Diencephalon (tissue), 1 donor: ENCODE data around the gene JCAD. TPM values are rescaled to one million over a fixed set of nuclear protein-coding genes. Genes with fewer than 3 reads are reported as not detected.

Experiments used
- total RNA-seq: library from RNA; depleted of rRNA; stranded (reverse); fragments of >200 nt; gene quantifications from one replicate; pipeline ENCODE4 v1.2.3, GENCODE V29; 2014

Gene JCAD, protein sequence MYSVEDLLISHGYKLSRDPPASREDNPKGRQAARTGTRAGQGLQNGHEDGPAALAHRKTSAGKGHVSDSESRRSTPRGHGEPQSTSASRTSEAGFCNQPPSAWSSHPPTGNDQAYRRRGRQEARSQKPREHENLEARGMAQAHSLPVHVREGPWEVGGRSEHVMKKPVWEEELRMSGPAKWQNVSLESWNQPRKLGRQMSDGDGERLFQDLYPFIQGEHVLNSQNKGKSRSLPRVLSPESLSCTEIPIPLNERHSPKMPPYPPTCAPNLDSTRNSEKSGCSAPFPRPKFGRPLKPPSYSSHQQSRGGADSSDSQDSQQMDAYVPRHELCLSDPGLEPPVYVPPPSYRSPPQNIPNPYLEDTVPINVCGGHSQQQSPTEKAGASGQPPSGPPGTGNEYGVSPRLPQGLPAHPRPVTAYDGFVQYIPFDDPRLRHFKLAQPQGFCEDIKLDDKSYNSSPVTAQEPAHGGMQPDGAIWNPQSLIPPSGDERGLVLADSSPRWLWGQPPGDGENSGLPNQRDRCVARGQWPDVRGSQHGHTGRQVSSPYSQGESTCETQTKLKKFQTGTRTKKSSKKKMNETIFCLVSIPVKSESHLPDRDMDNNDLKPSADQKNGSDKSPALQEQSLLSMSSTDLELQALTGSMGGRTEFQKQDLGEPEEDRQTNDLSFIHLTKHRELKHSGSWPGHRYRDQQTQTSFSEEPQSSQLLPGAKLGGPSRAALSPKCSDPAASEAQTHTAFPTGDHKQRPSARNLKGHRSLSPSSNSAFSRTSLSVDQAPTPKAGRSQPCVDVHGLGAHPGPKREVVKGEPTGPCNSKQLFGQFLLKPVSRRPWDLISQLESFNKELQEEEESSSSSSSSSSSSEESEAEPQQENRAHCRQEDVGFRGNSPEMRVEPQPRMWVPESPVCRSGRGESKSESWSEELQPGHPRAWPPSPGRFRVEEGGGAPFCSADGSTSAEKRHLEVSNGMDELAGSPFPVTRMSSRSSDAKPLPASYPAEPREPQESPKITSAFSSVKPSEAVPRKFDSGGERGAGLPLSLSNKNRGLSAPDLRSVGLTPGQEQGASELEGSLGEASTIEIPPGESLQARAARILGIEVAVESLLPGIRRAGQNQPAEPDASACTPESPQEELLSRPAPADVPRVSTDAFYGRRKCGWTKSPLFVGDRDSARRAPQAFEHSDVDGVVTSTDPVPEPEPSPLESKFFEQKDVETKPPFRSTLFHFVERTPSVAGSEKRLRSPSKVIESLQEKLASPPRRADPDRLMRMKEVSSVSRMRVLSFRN (N-terminal part only)
- total RNA-seq, result 27.7 TPM

DNA sequence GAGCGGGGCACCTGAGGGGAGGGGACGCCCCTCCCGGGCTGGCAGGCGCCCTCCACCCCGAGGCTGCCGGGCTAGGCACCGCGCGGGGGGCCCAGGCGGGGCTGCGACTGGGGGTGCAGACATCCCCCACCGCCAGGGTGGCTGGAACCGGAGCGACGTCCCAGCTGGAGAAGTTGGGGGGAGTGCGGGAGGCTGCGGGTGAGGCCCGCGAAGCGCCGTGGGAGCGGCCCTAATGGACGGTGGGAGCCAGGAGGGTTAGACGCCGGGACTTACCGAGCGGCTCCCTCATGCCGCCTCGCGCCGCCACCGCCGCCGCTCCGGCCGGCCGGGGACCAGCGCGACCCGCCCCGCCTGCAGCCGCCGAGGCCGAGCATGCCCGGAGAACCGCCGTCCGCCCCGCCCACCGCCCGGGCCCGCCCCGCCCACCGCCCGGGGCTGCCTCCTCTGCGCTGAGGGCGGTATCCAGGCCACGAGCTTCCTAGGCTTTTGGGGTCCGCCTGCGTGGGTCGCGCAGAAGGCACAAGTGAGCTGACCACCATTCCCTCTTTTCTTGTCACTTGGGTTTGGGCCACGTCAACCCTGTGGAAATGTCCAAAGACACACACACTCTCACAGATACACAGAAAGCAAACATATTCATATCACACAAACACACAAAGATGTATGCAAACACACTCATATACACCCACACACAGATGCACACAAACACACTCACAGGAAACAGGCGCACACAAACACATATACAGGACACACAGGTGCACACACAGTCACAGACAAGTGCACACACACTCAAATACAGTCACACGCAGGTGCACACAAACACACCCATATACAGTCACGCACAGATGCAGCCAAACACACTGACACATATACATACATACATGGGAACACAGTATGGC lies at the start of gene JCAD:
Gene JCAD, minus strand, starts transcription at position 378 of the 899 bp plus-strand sequence. CDS start 11,774 bp downstream, outside the sequence.

